HPDE6-E6E7 (cell line): Measurements from ENCODE around the gene RNF150.

Experiments
- DNase-seq: peaks from one replicate; pipeline ENCODE4 v3.0.0; 2011; ENCODE audit warnings: missing footprints; ENCODE audit errors: extremely low spot score

The RNF150 gene

DNA sequence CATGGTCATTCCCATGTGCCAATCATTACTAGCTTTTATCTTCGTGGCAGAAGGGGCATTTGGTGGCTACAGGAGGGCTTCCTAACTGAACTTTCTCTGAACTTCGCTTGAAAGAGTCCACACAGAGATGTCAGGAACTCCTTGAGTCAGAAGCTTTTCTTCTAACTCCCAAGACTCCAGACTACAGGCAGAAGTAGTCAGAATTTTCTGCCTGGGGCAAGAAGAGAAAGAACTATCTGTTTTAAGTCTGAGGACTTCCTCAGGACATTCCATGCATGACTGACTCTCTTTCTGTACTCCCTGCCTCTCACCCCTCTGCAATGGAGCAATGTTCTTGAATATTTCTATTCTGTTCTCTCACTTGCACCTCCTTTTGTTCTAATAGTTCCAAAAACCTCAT, 206.6 kb downstream of the RNF150 start:
- no peak for DNase-seq

DNA sequence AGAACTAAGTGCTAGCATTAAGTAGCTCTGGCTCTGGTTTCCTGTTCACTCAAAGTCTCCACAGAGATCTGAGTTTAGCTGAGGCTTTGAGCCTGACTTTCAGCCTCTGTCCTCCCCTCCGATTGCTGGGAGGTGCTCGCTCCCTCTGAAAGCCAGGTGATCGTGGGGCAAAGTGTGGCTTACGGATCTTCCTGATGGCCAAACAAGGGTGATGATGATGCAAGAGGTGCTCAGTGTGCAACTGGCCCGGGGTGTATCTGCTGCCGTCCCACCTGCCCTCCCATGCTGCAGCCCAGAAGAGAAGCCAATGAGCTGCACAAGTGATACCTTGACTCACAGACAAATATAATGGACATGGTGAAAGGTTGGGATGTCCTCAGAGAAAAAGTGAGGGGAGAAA, 207.9 kb downstream of the RNF150 start:
- DNase-seq, result no peak

DNA sequence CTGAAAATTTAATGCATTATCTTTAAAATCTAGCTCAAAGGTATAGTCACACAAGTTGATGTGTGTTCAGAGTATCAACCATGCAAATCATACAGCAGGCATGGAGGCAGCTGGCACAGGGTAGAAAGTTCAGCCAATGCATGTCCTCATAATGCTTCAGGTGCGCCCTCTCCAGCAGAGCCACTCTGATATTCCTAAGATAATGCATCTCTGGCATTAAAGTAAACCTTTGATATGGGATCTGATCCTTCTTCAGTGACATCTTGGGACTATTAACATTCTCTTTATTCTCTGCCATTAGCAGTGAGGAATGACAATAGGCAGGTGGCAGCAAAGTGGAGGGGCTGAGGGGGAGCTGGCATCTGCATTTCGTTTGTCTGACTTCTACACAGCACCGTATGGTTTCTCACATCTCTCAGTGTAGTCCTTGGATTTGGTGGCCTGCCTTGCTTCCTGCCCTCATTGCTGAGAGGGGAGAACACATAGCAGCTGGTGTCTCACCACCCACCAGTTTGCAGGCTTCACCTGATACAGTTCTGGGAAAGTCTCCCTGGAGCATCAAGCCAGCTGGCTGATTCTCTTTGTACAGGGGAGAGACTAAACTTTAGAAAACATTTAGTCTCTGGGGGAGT, 208.4 kb downstream of the RNF150 start:
- DNase-seq, result no peak

- DNase-seq, result no peak
These were observed 226.0 kb downstream of the RNF150 start for GRCh38 chr4:140906993-140907962.

- no peak for DNase-seq
These were observed 228.4 kb downstream of the RNF150 start for GRCh38 chr4:140904904-140905303.

- DNase-seq, result no peak
These were observed 229.5 kb downstream of the RNF150 start for GRCh38 chr4:140903522-140904475.

DNA sequence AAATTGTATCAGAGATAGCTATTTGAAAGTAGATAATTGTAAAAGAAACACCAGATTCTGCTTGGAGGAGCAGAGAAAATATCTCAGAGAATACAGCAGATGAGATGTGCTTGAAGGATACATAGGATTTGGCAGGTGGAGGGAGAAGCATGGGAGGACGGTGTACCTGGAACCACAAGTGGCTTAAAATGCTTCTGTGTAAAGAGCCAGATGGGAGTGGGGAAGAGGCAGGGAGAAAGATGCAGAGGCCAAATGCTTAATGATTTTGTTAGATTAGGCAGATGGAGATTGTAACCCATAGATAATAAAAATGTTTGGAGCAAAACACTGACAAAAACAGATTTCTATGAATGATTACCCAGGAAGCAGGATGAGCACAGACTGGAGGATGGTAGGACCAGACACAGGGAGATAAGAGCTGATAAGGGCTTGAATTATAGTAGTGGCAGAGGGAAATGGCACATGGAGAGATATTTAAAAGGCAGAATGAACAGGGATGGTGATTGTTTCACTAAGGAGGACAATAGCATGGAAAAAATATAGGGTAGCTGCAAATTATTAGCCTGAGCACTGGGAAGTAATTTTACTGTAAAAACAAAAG, 231.4 kb downstream of the RNF150 start:
- DNase-seq, result no peak

GRCh38 chr4:140893939-140894338, 239.3 kb downstream of the RNF150 start:
- no peak for DNase-seq

DNA sequence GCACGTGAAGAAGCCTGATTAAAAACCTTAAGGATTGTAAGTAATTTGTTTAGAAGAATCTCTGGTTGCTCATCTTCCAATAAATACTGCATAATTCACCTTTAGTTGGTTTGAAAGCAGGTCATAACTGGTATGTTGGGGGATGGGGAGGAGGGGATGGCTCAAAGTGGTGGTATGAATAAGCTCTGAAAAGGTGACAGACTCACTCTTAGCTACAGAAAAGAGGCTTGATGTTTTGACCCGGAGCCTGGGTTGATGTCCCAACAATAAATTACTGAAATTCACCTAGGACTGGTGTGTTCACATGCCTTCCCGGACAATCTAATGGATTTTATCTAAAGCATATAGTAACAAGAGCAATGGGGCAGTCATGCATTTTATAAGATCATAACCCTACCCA, 245.2 kb downstream of the RNF150 start:
- DNase-seq, result no peak

DNA sequence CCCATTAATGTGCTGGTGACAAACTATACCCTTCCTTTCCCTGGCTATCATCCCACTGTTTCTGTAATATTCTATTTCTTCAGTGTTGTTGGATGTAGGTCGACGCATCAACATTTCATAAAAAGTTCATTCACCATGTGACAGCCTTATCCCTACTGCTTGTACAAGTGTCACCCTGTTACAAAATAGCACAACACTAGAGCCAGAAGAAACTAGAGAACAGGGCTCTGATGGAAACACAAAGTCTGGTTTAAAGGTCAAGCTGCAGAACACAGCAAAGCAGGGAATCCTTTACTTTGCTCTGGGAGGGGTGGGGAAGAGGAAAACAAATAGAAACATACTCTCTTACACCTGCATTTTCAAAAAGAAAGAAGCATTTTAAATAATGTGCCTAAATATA, 245.8 kb downstream of the RNF150 start:
- no peak for DNase-seq

DNA sequence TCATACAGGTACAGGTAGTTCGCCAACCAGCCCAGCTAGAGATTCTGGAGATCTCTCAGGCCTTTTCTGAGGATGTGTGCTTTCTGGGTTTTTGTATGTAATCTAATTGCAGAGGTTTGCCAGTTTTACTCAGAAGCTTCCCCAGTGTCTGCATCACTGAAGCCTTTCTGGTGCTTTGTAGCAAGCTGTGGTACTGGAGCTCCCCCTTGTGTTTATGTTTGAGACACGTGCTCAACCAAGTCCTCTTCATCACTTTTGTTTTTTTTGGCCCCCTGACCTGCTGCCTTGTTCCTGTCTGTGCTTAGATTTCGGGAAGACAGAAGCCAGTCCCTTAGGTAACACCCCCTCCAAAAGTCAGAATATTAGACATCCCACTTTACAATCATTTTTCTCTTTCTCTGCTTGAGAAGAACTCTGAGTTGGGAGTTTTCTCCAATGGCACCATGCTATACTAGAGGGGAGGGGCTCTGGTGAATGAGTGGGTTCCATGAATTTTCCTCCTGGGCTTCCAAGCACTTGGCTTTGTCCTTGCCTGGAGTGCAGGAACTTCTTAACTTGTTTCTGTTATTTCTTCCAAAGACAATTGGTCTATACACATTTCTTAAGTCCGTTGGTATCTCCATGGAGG, 248.7 kb downstream of the RNF150 start:
- peak; percentile 45 for DNase-seq

- no peak for DNase-seq
These were observed 255.5 kb downstream of the RNF150 start for GRCh38 chr4:140877781-140878180.

- no peak for DNase-seq
These were observed 256.5 kb downstream of the RNF150 start for GRCh38 chr4:140876615-140877364.

DNA sequence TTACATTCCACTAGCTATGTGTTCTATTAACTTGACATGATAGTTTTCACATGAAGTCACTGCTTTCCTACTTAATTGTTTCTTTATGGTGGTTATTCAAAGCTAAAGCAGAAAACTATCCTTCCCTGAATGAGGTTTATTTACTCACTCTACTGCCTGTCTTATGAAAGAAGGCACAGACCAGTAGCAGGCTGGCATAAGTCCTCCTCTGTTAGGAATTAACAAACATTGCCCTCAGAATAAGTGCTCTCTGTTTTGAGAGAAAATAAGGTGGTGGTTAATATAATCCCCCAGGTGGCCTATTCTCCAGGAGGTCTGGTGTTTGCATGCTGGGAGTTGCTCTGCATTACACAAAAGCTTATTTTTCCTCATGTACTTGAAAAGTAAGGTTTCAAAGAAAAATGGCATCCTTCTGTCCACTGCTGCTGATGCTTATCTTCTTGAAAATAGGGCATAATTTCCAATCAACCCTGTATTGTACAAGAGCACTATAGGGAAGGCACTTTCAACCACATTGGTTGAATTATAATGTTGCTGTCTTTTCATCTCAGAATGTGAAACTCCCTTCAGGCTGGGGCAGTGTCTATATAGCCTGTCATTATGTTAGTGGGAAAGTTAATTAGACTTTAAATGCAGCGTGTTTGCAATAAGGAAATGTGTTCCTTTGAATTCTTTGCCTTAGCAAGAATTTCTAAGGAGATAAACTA, 257.4 kb downstream of the RNF150 start:
- no peak for DNase-seq

GRCh38 chr4:140874056-140874455, 259.2 kb downstream of the RNF150 start:
- DNase-seq, result no peak

- DNase-seq, result no peak
These were observed 261.9 kb downstream of the RNF150 start for GRCh38 chr4:140871368-140871767.

DNA sequence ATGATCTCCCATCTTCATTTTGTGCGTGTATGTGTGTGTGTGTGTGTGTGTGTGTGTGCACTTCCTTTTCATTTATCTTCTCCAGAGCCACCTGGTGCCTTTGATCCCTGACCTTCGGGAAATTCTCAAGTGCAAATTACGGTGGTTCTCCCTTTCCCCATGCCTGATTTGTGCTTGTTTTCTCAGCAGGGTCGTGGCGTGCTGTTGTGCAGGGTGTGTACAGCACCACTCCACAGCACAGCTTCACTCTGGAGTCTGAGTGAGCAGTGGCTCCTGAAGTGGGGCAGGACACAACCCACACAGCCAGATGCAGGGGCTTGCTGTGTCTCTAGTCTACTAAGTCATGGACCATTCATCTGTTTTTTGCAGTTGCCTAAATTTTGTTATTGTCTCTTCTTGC, 262.8 kb downstream of the RNF150 start:
- no peak for DNase-seq

DNA sequence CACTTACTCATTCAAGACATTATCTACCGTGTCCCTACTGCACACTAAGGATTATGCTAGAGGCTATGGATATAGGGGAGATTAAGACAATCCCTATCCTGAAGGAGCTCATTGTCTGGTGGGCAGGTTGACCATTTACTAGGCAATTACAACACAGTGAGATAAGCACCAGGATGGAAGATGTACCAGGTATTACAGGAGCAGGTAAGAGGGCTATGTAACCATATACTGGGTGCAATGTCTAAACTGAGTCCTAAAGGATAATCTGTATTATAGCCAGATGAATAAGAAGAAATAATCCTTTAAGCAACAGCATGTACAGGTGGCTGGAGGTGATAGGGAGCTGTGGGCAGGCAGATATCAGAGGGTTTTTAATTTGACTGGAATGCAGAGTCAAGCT, 263.8 kb downstream of the RNF150 start:
- no peak for DNase-seq

DNA sequence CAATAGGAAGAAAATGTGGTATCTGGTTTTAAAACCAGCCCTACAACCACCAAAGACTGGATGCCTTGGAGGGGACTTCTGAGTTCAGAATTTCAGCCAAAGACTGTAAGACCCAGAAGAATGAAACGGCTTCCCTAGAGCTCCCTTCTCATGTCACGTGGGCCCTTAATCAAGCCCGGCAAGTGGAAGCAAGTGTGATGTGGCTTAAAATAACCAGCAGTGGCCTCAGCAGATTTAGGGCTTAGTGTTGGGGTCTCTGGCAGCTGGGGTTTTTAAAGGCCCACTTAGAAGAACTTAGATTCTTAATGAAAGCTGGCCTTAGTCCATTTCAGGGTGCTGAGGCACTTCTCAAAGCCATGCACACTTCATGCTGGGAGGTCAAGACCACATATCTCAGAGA, 265.9 kb downstream of the RNF150 start:
- no peak for DNase-seq
